Loucy (cell line): ENCODE measurements around the gene BBLN.

Experiments
- CTCF ChIP-seq: fragments of 200-600 bp; sonication (generic); conservative IDR thresholded peaks from 2 replicates; pipeline ENCODE4 v1.5.1; 2014; ENCODE audit warnings: mild to moderate bottlenecking, antibody characterized with exemption, low read length
- EZH2phosphoT487 ChIP-seq: fragments of 200-600 bp; IDR thresholded peaks from 2 replicates; pipeline ENCODE4 v1.6.1; 2018; ENCODE audit warnings: antibody characterized with exemption, mild to moderate bottlenecking, moderate library complexity, borderline replicate concordance

GRCh38 chr9:128204858-128205257, 44.8 kb downstream of the BBLN start:
- TF ChIP-seq CTCF = no peak
- no peak for TF ChIP-seq EZH2phosphoT487
